GM12878 (cell line): ENCODE data around the gene STK33. TPM values are rescaled to one million over a fixed set of nuclear protein-coding genes. Genes with fewer than 3 reads are reported as not detected.

Experiments
- ATAC-seq: fragments of 200-7000 bp; cut with Tn5 transposase; 3 replicates; pipeline ENCODE4 v1.9.1; 2020; ENCODE audit warnings: mild to moderate bottlenecking, moderate library complexity
- BruUV-seq: library from RNA; stranded (reverse); fragments of 400-500 nt; replicated peaks from 2 replicates; lab custom pipeline; 2021; lab: Mats Ljungman, UMichigan
- CTCF ChIA-PET: fragments of 300-600 bp; sonication (Branson Sonifier 250); formaldehyde crosslinking; extraction: SDS; loops from one replicate; lab custom pipeline; 2021; ENCODE audit warnings: inconsistent platforms; lab: Yijun Ruan, JAX
- POLR2A ChIA-PET: fragments of 350-600 bp; formaldehyde crosslinking; extraction: SDS; loops from one replicate; lab custom pipeline; 2021; ENCODE audit warnings: inconsistent platforms; lab: Charles Lee
- RAD21 ChIA-PET: fragments of 300-600 bp; sonication (Branson Sonifier 250); formaldehyde crosslinking; loops from one replicate; lab custom pipeline; 2023; ENCODE audit warnings: antibody characterized with exemption; ENCODE audit not compliant: unreplicated experiment; lab: Charles Lee
- SMC1A ChIA-PET: fragments of 300-600 bp; sonication (Branson Sonifier 250); formaldehyde crosslinking; loops from one replicate; lab custom pipeline; 2023; ENCODE audit not compliant: unreplicated experiment, uncharacterized antibody; lab: Charles Lee
- DNase-seq: peaks from one replicate; pipeline ENCODE4 v3.0.0-alpha.2; 2011; ENCODE audit warnings: low read depth, low spot score
- FAIRE-seq: peaks from 3 replicates; lab custom pipeline; 2011; peaks lifted over from hg19 to GRCh38; lab: Jason Lieb, UNC
- H2AFZ ChIP-seq: 2 replicates; pipeline ENCODE4 v1.6.0; 2011; ENCODE audit warnings: low read depth, low read length, control low read depth; ENCODE audit not compliant: control insufficient read depth
- H3K27ac ChIP-seq: 2 replicates; pipeline ENCODE4 v1.5.1; 2011; ENCODE audit warnings: control low read depth; ENCODE audit not compliant: control insufficient read depth, insufficient read depth
- H3K27me3 ChIP-seq, 2 experiments: replicated peaks in 1 of 2; 2 replicates each; pipeline versions ENCODE4 v1.6.0 to v1.6.1; 2011; ENCODE audit warnings: low read length in 1 of 2; ENCODE audit not compliant: control insufficient read depth in 2 of 2, insufficient read depth in 2 of 2
- H3K36me3 ChIP-seq, 2 experiments: 2 replicates each; pipeline ENCODE4 v1.5.1; 2011; ENCODE audit warnings: low read length in 1 of 2; ENCODE audit not compliant: control insufficient read depth in 2 of 2, insufficient read depth in 2 of 2
- H3K4me1 ChIP-seq: 2 replicates; pipeline ENCODE4 v1.6.1; 2011; ENCODE audit warnings: mild to moderate bottlenecking, low read length, moderate library complexity, mixed read lengths; ENCODE audit not compliant: control insufficient read depth, insufficient read depth
- H3K4me2 ChIP-seq: 2 replicates; pipeline ENCODE4 v1.6.0; 2011; ENCODE audit warnings: control low read depth; ENCODE audit not compliant: control insufficient read depth, insufficient read depth
- H3K4me3 ChIP-seq: fragments of 200-600 bp; sonication (generic); 2 replicates; pipeline ENCODE4 v1.5.1; 2016
- H3K79me2 ChIP-seq: 2 replicates; pipeline ENCODE4 v1.6.0; 2011; ENCODE audit warnings: low read length; ENCODE audit not compliant: control insufficient read depth, insufficient read depth
- H3K9ac ChIP-seq: 2 replicates; pipeline ENCODE4 v1.8.0; 2011; ENCODE audit warnings: low read length, control low read depth, mixed read lengths; ENCODE audit not compliant: control insufficient read depth, insufficient read depth
- H3K9me3 ChIP-seq: replicated peaks from 3 replicates; pipeline ENCODE4 v1.5.1; 2011; ENCODE audit warnings: mild to moderate bottlenecking, low read length; ENCODE audit not compliant: control insufficient read depth, insufficient read depth
- H4K20me1 ChIP-seq: 2 replicates; pipeline ENCODE4 v1.6.0; 2011; ENCODE audit not compliant: control insufficient read depth, insufficient read depth
- BCL11A ChIP-seq: IDR thresholded peaks from 2 replicates; pipeline ENCODE4 v1.6.1; 2011; ENCODE audit warnings: low read depth, low read length
- CREB1 ChIP-seq: IDR thresholded peaks from 2 replicates; pipeline ENCODE4 v1.6.1; 2012; ENCODE audit warnings: low read depth, mild to moderate bottlenecking, inconsistent platforms
- FOXM1 ChIP-seq: IDR thresholded peaks from 2 replicates; pipeline ENCODE4 v1.6.1; 2012; ENCODE audit warnings: low read depth, mild to moderate bottlenecking, inconsistent platforms, low read length, moderate library complexity
- GABPA ChIP-seq: IDR thresholded peaks from 2 replicates; pipeline ENCODE4 v1.6.1; 2014; ENCODE audit warnings: antibody characterized with exemption, low read depth, mild to moderate bottlenecking, inconsistent platforms
- HDAC6 ChIP-seq: fragments of 200-600 bp; sonication (generic); IDR thresholded peaks from one replicate; pipeline ENCODE4 v1.8.0; 2017; ENCODE audit warnings: antibody characterized with exemption; ENCODE audit not compliant: unreplicated experiment
- IRF4 ChIP-seq: IDR thresholded peaks from 2 replicates; pipeline ENCODE4 v1.6.1; 2011; ENCODE audit warnings: low read depth, low read length
- NKRF ChIP-seq: fragments of 450-650 bp; conservative IDR thresholded peaks from 2 replicates; pipeline ENCODE4 v1.6.1; 2017; ENCODE audit warnings: mild to moderate bottlenecking, moderate library complexity
- NRF1 ChIP-seq: conservative IDR thresholded peaks from 2 replicates; pipeline ENCODE4 v1.6.1; 2011; ENCODE audit warnings: mild to moderate bottlenecking, low read depth, low read length, improper control_type of control experiment
- POLR2AphosphoS5 ChIP-seq: IDR thresholded peaks from 2 replicates; pipeline ENCODE4 v1.6.1; 2011; ENCODE audit warnings: mild to moderate bottlenecking, low read length, inconsistent platforms
- RFX5 ChIP-seq: IDR thresholded peaks from 2 replicates; pipeline ENCODE4 v1.6.1; 2011; ENCODE audit warnings: low read depth, low read length, improper control_type of control experiment
- SREBF1 ChIP-seq: IDR thresholded peaks from 2 replicates; pipeline ENCODE4 v1.6.1; 2012; ENCODE audit warnings: mild to moderate bottlenecking, low read length
- YY1 ChIP-seq: IDR thresholded peaks from 2 replicates; pipeline ENCODE4 v1.6.1; 2011; ENCODE audit warnings: low read depth, mild to moderate bottlenecking, low read length
- WGBS: methylation state at CpG from one replicate; pipeline ENCODE4 v1.1.6; 2016; ENCODE audit warnings: low lambda C conversion rate; ENCODE audit not compliant: insufficient replicate concordance, insufficient coverage; ENCODE audit errors: missing lambda C conversion rate; 5-methylcytosine and 5-hydroxymethylcytosine counted together
- in situ Hi-C: fragments of 300-500 bp; cut with MboI; formaldehyde crosslinking; loops from 9 replicates; pipeline ENCODE4 v1.14.3; 2018; ENCODE audit warnings: mixed read lengths
- intact Hi-C: fragments of 100-400 bp; cut with micrococcal nuclease; formaldehyde crosslinking; loops from one replicate; pipeline ENCODE4 v1.14.2; 2022; ENCODE audit not compliant: unreplicated experiment
- polyA plus RNA-seq, 11 experiments: library from polyadenylated mRNA; depleted of rRNA in 4 of 11; unstranded in 6 of 11; stranded (reverse) in 5 of 11; fragments of >200 nt; fragmentation: Nextera tagmentation in 4 of 11; fragmentation: Illumina TruSeq in 1 of 11; extraction: Ambion mirVana in 4 of 11; extraction: Trizol in 1 of 11; gene quantifications; 1 replicate in 1 of 11; 2 replicates in 10 of 11; pipeline versions ENCODE4 v1.2.1 to v1.2.3, GENCODE V29; 2011 to 2016; ENCODE audit warnings: inconsistent platforms in 2 of 11, missing spikeins in 2 of 11, low read depth in 1 of 11
- total RNA-seq, 4 experiments: library from RNA; depleted of rRNA in 3 of 4; stranded (reverse); fragments of >200 nt in 3 of 4; fragmentation: Illumina TruSeq in 1 of 4; extraction: Trizol in 1 of 4; gene quantifications; 2 replicates each; pipeline versions ENCODE4 v1.2.1 to v1.2.3, GENCODE V29; 2013 to 2021
- TF ChIP-seq, protein P1 (sequence below): fragments of 450-650 bp; formaldehyde crosslinking; IDR thresholded peaks from 2 replicates; pipeline ENCODE4 v1.4.0; 2020; ENCODE audit warnings: mild to moderate bottlenecking, moderate library complexity

The STK33 gene
- total and polyA plus RNA-seq, 10 of the 15 experiments (the other 5 are each of a cell fraction or from before 2014, with no cell fraction given) = 5.2 to 27.3 (median 18.3) TPM

GRCh38 chr11:8375460-8375859 lies 218.6 kb downstream of the STK33 start (continued):
- TF ChIP-seq, protein P1, sequence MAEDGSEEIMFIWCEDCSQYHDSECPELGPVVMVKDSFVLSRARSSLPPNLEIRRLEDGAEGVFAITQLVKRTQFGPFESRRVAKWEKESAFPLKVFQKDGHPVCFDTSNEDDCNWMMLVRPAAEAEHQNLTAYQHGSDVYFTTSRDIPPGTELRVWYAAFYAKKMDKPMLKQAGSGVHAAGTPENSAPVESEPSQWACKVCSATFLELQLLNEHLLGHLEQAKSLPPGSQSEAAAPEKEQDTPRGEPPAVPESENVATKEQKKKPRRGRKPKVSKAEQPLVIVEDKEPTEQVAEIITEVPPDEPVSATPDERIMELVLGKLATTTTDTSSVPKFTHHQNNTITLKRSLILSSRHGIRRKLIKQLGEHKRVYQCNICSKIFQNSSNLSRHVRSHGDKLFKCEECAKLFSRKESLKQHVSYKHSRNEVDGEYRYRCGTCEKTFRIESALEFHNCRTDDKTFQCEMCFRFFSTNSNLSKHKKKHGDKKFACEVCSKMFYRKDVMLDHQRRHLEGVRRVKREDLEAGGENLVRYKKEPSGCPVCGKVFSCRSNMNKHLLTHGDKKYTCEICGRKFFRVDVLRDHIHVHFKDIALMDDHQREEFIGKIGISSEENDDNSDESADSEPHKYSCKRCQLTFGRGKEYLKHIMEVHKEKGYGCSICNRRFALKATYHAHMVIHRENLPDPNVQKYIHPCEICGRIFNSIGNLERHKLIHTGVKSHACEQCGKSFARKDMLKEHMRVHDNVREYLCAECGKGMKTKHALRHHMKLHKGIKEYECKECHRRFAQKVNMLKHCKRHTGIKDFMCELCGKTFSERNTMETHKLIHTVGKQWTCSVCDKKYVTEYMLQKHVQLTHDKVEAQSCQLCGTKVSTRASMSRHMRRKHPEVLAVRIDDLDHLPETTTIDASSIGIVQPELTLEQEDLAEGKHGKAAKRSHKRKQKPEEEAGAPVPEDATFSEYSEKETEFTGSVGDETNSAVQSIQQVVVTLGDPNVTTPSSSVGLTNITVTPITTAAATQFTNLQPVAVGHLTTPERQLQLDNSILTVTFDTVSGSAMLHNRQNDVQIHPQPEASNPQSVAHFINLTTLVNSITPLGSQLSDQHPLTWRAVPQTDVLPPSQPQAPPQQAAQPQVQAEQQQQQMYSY = no peak

DNA sequence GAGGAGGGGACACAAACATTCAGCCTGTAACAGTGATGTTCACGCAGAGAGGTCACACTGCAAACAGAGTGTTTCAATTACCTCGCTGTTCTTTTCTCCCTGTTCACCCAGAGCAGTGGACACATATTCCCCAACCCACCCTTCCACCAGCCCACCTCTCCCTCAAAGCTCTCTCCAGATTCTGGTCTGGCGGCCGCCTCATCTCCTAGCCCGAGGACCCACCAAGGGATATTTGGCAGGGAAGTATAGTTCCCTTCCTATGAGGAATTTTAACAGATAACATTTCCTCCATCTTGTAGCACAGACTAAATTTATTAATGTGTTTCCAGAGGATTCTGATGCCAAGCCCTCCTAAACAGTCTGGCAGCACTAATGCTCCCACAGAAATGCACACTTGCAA lies 219.3 kb downstream of the STK33 start:
- SMC1A ChIA-PET = interaction anchor here (0.5 kb wide), 1 partner anchor 111 kb away, joined by 3 read pairs; the partner anchor contains the start of gene LMO1
- CTCF ChIA-PET = interaction anchor here (1.3 to 1.5 kb wide), 2 partner anchors 13 to 31 kb away, joined by 3 read pairs; no protein-coding TSS in a partner anchor

More for the DNA sequence above, 219.3 kb downstream of the STK33 start:
- no peaks in the 10 kb centered on the region for H4K20me1 ChIP-seq
- BruUV-seq = no TSS peak
- H3K36me3 ChIP-seq = no peaks in the 10 kb centered on the region
- H3K4me1 ChIP-seq = no peaks in the 10 kb centered on the region
- H3K27ac ChIP-seq = no peak overlapping the region
- ChIA-PET RAD21 (no interaction called here), POLR2A (no interaction called here)
- WGBS = 75% methylated on average over 5 of the region's 5 CpGs
- TF ChIP-seq HDAC6 (no peak), NRF1 (no peak), FOXM1 (no peak), YY1 (no peak), NKRF (no peak), IRF4 (no peak), POLR2AphosphoS5 (no peak), GABPA (no peak), RFX5 (no peak), SREBF1 (no peak), CREB1 (no peak), BCL11A (no peak)
- intact Hi-C loops = no loop called here
- H3K27me3 ChIP-seq = no peaks in the 10 kb centered on the region
- no peak overlapping the region for H3K4me2 ChIP-seq
- DNase-seq (no peak), ATAC-seq (no peak), FAIRE-seq (no peak)
- no peak overlapping the region for H3K9ac ChIP-seq
- H3K4me3 ChIP-seq = no peak overlapping the region
- no peaks in the 10 kb centered on the region for H3K79me2 ChIP-seq
- in situ Hi-C loops = no loop called here
- no peaks in the 10 kb centered on the region for H3K9me3 ChIP-seq
- H2AFZ ChIP-seq = no peak overlapping the region
